K562 (cell line): ENCODE data around the gene MRPS26. TPM values are rescaled to one million over a fixed set of nuclear protein-coding genes. Genes with fewer than 3 reads are reported as not detected.

Experiments used
- ATAC-seq: fragments of 200-7000 bp; cut with Tn5 transposase; 3 replicates; pipeline ENCODE4 v1.9.1; 2020; ENCODE audit warnings: moderate library complexity
- BruUV-seq: library from RNA; stranded (reverse); fragments of 400-500 nt; replicated peaks from 2 replicates; lab custom pipeline; 2021; lab: Mats Ljungman, UMichigan
- CTCF ChIA-PET: fragments of 300-600 bp; formaldehyde crosslinking; extraction: SDS; loops from one replicate; lab custom pipeline; 2021; ENCODE audit warnings: low intra/inter-chr PET ratio; lab: Yijun Ruan, JAX
- POLR2A ChIA-PET: fragments of 300-600, 350-650 bp; sonication (Branson Sonifier 250); formaldehyde crosslinking; extraction: SDS; loops from one replicate; lab custom pipeline; 2021; ENCODE audit warnings: antibody characterized with exemption, inconsistent platforms; lab: Yijun Ruan, JAX
- DNase-seq, 4 experiments: peaks; one replicate each; pipeline versions ENCODE4 v3.0.0 to v3.0.0-alpha.2; 2011 to 2018; ENCODE audit warnings: low spot score in 3 of 4, mixed read lengths in 3 of 4; ENCODE audit errors: extremely low read depth in 1 of 4
- FAIRE-seq: peaks from 2 replicates; lab custom pipeline; 2011; peaks lifted over from hg19 to GRCh38; lab: Jason Lieb, UNC
- H2AFZ ChIP-seq: 2 replicates; pipeline ENCODE4 v1.6.0; 2011; ENCODE audit warnings: low read depth, low read length, control low read depth, inconsistent platforms
- H3K27ac ChIP-seq: fragments of 200-600 bp; 3 replicates; pipeline ENCODE4 v1.8.0; 2011; ENCODE audit warnings: low read depth, mild to moderate bottlenecking, control low read depth, inconsistent platforms, low read length, moderate library complexity, mixed read lengths; ENCODE audit errors: extremely low read depth
- H3K27me3 ChIP-seq, 2 experiments: fragments of 300-600 bp in 1 of 2; 2 replicates in 1 of 2; 3 replicates in 1 of 2; pipeline versions ENCODE4 v1.6.0 to v1.8.0; 2011; ENCODE audit warnings: inconsistent platforms in 2 of 2, low read length in 2 of 2, mild to moderate bottlenecking in 1 of 2, mixed read lengths in 1 of 2, moderate library complexity in 1 of 2; ENCODE audit not compliant: control insufficient read depth in 2 of 2, insufficient read depth in 2 of 2
- H3K36me3 ChIP-seq: fragments of 300-600 bp; 3 replicates; pipeline ENCODE4 v1.8.0; 2011; ENCODE audit warnings: mild to moderate bottlenecking, low read length, inconsistent platforms; ENCODE audit not compliant: control insufficient read depth, insufficient read depth
- H3K4me1 ChIP-seq, 2 experiments: fragments of 200-600 bp in 1 of 2; replicated peaks in 1 of 2; 2 replicates in 1 of 2; 3 replicates in 1 of 2; pipeline versions ENCODE4 v1.5.1 to v1.8.0; 2011; ENCODE audit warnings: inconsistent platforms in 2 of 2, low read length in 2 of 2, mild to moderate bottlenecking in 1 of 2, mixed read lengths in 1 of 2, moderate library complexity in 1 of 2; ENCODE audit not compliant: control insufficient read depth in 2 of 2, insufficient read depth in 2 of 2
- H3K4me2 ChIP-seq: 2 replicates; pipeline ENCODE4 v1.6.1; 2011; ENCODE audit warnings: low read length, control low read depth, inconsistent platforms, mixed read lengths; ENCODE audit not compliant: insufficient read depth
- H3K4me3 ChIP-seq: fragments of 200-600 bp; sonication (generic), shearing (Covaris generic); 2 replicates; pipeline ENCODE4 v1.5.1; 2016; ENCODE audit warnings: control low read depth, inconsistent platforms
- H3K79me2 ChIP-seq: fragments of 200-600 bp; 3 replicates; pipeline ENCODE4 v1.8.0; 2011; ENCODE audit warnings: low read length, inconsistent platforms; ENCODE audit not compliant: control insufficient read depth, insufficient read depth
- H3K9ac ChIP-seq, 2 experiments: 2 replicates each; pipeline versions ENCODE4 v1.6.0 to v1.6.1; 2011; ENCODE audit warnings: low read depth in 2 of 2, low read length in 2 of 2, control low read depth in 1 of 2, inconsistent platforms in 1 of 2, mild to moderate bottlenecking in 1 of 2, mixed read lengths in 1 of 2; ENCODE audit not compliant: insufficient read depth in 1 of 2
- H3K9me1 ChIP-seq: one replicate; pipeline ENCODE4 v1.6.0; 2011; ENCODE audit warnings: inconsistent platforms, mild to moderate bottlenecking, low read length, moderate library complexity; ENCODE audit not compliant: control insufficient read depth, insufficient read depth
- H3K9me3 ChIP-seq: replicated peaks from 2 replicates; pipeline ENCODE4 v1.5.1; 2011; ENCODE audit warnings: low read depth, low read length, inconsistent platforms; ENCODE audit not compliant: control insufficient read depth, insufficient read depth
- H4K20me1 ChIP-seq: replicated peaks from 2 replicates; pipeline ENCODE4 v1.6.1; 2011; ENCODE audit warnings: low read length, inconsistent platforms, mixed read lengths; ENCODE audit not compliant: control insufficient read depth, insufficient read depth
- EZH2 ChIP-seq: IDR thresholded peaks from 2 replicates; pipeline ENCODE4 v1.6.1; 2012; ENCODE audit warnings: low read depth, mild to moderate bottlenecking, inconsistent platforms, low read length, borderline replicate concordance
- HNRNPH1 ChIP-seq: fragments of 200-400 bp; formaldehyde crosslinking; optimal IDR thresholded peaks from 2 replicates; pipeline ENCODE3; 2017; ENCODE audit warnings: low read depth, mild to moderate bottlenecking, low read length, moderate library complexity
- KAT2B ChIP-seq: IDR thresholded peaks from one replicate; pipeline ENCODE4 v1.6.1; 2012; ENCODE audit warnings: low read depth, mild to moderate bottlenecking, control low read depth, inconsistent platforms, low read length, moderate library complexity
- KDM4B ChIP-seq, 2 experiments: fragments of 450-650 bp in 1 of 2; sonication (generic) in 1 of 2; IDR thresholded peaks; 2 replicates each; pipeline ENCODE4 v1.6.1; 2016 to 2017; ENCODE audit warnings: borderline replicate concordance in 2 of 2, antibody characterized with exemption in 1 of 2, low read depth in 1 of 2, mild to moderate bottlenecking in 1 of 2
- MIER1 ChIP-seq: fragments of 450-650 bp; IDR thresholded peaks from 2 replicates; pipeline ENCODE4 v1.6.1; 2016; ENCODE audit warnings: antibody characterized with exemption, mild to moderate bottlenecking, low read depth
- MTF1 ChIP-seq: fragments of 250-450 bp; sonication (Bioruptor Pico); IDR thresholded peaks from 2 replicates; pipeline ENCODE4 v1.9.0; 2021; ENCODE audit warnings: moderate library complexity, mild to moderate bottlenecking, inconsistent platforms, borderline replicate concordance
- MYBL2 ChIP-seq, 2 experiments: fragments of 450-650 bp in 1 of 2; sonication (generic) in 1 of 2; formaldehyde crosslinking in 1 of 2; IDR thresholded peaks; 2 replicates each; pipeline versions ENCODE4 v1.6.1 to v1.8.1; 2017 to 2022; ENCODE audit warnings: borderline replicate concordance in 1 of 2, inconsistent platforms in 1 of 2, low read depth in 1 of 2, mild to moderate bottlenecking in 1 of 2, missing genetic modification reagents in 1 of 2, moderate library complexity in 1 of 2
- NFYB ChIP-seq: IDR thresholded peaks from 2 replicates; pipeline ENCODE4 v1.6.1; 2011; ENCODE audit warnings: mild to moderate bottlenecking, moderate library complexity; ENCODE audit not compliant: insufficient read length; ENCODE audit errors: extremely low read depth
- SREBF2 ChIP-seq: sonication (generic); formaldehyde crosslinking; IDR thresholded peaks from 2 replicates; pipeline ENCODE4 v1.4.0; 2020; ENCODE audit warnings: mild to moderate bottlenecking, missing genetic modification reagents
- TSC22D4 ChIP-seq: fragments of 450-650 bp; IDR thresholded peaks from 2 replicates; pipeline ENCODE4 v1.6.1; 2016; ENCODE audit warnings: missing genetic modification characterization, missing biosample characterization, control low read depth
- ZC3H4 ChIP-seq: sonication (generic); formaldehyde crosslinking; IDR thresholded peaks from 2 replicates; pipeline ENCODE4 v1.9.0; 2021; ENCODE audit warnings: missing genetic modification reagents, borderline replicate concordance
- ZKSCAN1 ChIP-seq: fragments of 150-350 bp; IDR thresholded peaks from 2 replicates; pipeline ENCODE4 v1.6.1; 2016; ENCODE audit warnings: low read depth, low read length
- ZNF212 ChIP-seq: fragments of 450-650 bp; formaldehyde crosslinking; IDR thresholded peaks from 2 replicates; pipeline ENCODE4 v1.4.0; 2020; ENCODE audit warnings: mild to moderate bottlenecking
- ZNF408 ChIP-seq: fragments of 250-450 bp; sonication (Bioruptor Pico); IDR thresholded peaks from 2 replicates; pipeline ENCODE4 v1.4.0; 2020; ENCODE audit warnings: low read depth, mild to moderate bottlenecking, moderate library complexity
- ZNF512 ChIP-seq: IDR thresholded peaks from 2 replicates; pipeline ENCODE4 v1.6.1; 2016; ENCODE audit warnings: missing genetic modification characterization, missing compliant biosample characterization
- WGBS: fragments of 100-300 bp; shearing (Covaris generic); methylation state at CpG from one replicate; pipeline ENCODE4 v1.1.6; 2016; ENCODE audit warnings: low coverage, mixed read lengths; ENCODE audit not compliant: insufficient coverage; ENCODE audit errors: missing lambda C conversion rate; 5-methylcytosine and 5-hydroxymethylcytosine counted together
- in situ Hi-C: fragments of 300-500 bp; cut with MboI; formaldehyde crosslinking; loops from 4 replicates; pipeline ENCODE4 v1.15.0; 2018; ENCODE audit warnings: inconsistent platforms, mixed read lengths
- intact Hi-C: fragments of 100-400 bp; cut with micrococcal nuclease; formaldehyde crosslinking; loops from 2 replicates; pipeline ENCODE4 v1.14.2; 2022
- polyA plus RNA-seq, 8 experiments: library from polyadenylated mRNA; depleted of rRNA in 4 of 8; stranded (reverse) in 5 of 8; unstranded in 3 of 8; fragments of >200 nt; fragmentation: Nextera tagmentation in 2 of 8; fragmentation: Illumina TruSeq in 1 of 8; extraction: Ambion mirVana in 2 of 8; extraction: Trizol in 1 of 8; gene quantifications; 2 replicates each; pipeline versions ENCODE4 v1.2.1 to v1.2.3, GENCODE V29; 2011 to 2014; ENCODE audit warnings: inconsistent platforms in 1 of 8, missing spikeins in 1 of 8
- total RNA-seq, 7 experiments: library from RNA; depleted of rRNA in 6 of 7; stranded (reverse); fragments of >200 nt in 6 of 7; fragmentation: Illumina TruSeq in 2 of 7; extraction: Trizol in 2 of 7; gene quantifications; 2 replicates each; pipeline versions ENCODE4 v1.2.1 to v1.2.3, GENCODE V29; 2011 to 2021; ENCODE audit warnings: low replicate concordance in 1 of 7
- TF ChIP-seq, protein P1 (sequence below): fragments of 450-650 bp; IDR thresholded peaks from 2 replicates; pipeline ENCODE4 v1.6.1; 2016; ENCODE audit warnings: antibody characterized with exemption
- TF ChIP-seq, protein P2 (sequence below): IDR thresholded peaks from 3 replicates; pipeline ENCODE4 v1.6.1; 2011; ENCODE audit warnings: borderline replicate concordance, mild to moderate bottlenecking, moderate library complexity; ENCODE audit not compliant: insufficient read length; ENCODE audit errors: extremely low read depth

MRPS26 gene
- total and polyA plus RNA-seq, 9 of the 15 experiments (the other 6 are each of a cell fraction or from before 2014, with no cell fraction given) = 2.7 to 70.5 (median 28.8) TPM

- POLR2A ChIA-PET = interaction anchor here (0.7 kb wide), 1 partner anchor 20 kb away, joined by 3 read pairs; no protein-coding TSS in a partner anchor
- Histone ChIP-seq H3K9ac (no peak overlapping the region), H3K4me3 (no peak overlapping the region), H2AFZ (no peak overlapping the region), H3K4me1 (no peaks in the 10 kb centered on the region), H3K9me3 (no peaks in the 10 kb centered on the region), H3K27me3 (no peaks in the 10 kb centered on the region), H3K36me3 (peaks cover 47% of the 10 kb centered on the region; the same call in 1 of the 3 replicates), H4K20me1 (no peaks in the 10 kb centered on the region; the same call in 1 of the 2 replicates), H3K9me1 (no peaks in the 10 kb centered on the region), H3K27ac (no peak overlapping the region), H3K4me2 (no peak overlapping the region), H3K79me2 (no peaks in the 10 kb centered on the region)
- WGBS = 65% methylated on average over 3 of the region's 3 CpGs
- in situ Hi-C loops = no loop called here
- TF ChIP-seq KDM4B (IDR thresholded peaks at IDR 0.05; ENCODE audit: borderline replicate concordance in 2 of 2, low read depth in 1 of 2) (no peak), SREBF2 (CRISPR knock-in tag) (no peak), KAT2B (no peak), TSC22D4 (tag) (no peak), NFYB (no peak), ZKSCAN1 (no peak), ZNF212 (CRISPR knock-in tag) (no peak), ZNF408 (CRISPR knock-in tag) (no peak), MIER1 (no peak), ZC3H4 (CRISPR knock-in tag) (no peak), MYBL2 (IDR thresholded peaks at IDR 0.05; ENCODE audit: low read depth) (no peak), MYBL2 (CRISPR knock-in tag; IDR thresholded peaks at IDR 0.05; ENCODE audit: borderline replicate concordance) (no peak), MTF1 (CRISPR knock-in tag) (no peak), ZNF512 (no peak), EZH2 (no peak), HNRNPH1 (no peak)
- TF ChIP-seq, protein P1, sequence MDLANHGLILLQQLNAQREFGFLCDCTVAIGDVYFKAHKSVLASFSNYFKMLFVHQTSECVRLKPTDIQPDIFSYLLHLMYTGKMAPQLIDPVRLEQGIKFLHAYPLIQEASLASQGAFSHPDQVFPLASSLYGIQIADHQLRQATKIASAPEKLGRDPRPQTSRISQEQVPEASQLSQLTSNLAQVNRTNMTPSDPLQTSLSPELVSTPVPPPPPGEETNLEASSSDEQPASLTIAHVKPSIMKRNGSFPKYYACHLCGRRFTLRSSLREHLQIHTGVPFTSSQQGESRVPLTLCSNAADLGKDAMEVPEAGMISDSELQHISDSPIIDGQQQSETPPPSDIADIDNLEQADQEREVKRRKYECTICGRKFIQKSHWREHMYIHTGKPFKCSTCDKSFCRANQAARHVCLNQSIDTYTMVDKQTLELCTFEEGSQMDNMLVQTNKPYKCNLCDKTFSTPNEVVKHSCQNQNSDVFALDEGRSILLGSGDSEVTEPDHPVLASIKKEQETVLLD = no peak
- TF ChIP-seq, protein P2, sequence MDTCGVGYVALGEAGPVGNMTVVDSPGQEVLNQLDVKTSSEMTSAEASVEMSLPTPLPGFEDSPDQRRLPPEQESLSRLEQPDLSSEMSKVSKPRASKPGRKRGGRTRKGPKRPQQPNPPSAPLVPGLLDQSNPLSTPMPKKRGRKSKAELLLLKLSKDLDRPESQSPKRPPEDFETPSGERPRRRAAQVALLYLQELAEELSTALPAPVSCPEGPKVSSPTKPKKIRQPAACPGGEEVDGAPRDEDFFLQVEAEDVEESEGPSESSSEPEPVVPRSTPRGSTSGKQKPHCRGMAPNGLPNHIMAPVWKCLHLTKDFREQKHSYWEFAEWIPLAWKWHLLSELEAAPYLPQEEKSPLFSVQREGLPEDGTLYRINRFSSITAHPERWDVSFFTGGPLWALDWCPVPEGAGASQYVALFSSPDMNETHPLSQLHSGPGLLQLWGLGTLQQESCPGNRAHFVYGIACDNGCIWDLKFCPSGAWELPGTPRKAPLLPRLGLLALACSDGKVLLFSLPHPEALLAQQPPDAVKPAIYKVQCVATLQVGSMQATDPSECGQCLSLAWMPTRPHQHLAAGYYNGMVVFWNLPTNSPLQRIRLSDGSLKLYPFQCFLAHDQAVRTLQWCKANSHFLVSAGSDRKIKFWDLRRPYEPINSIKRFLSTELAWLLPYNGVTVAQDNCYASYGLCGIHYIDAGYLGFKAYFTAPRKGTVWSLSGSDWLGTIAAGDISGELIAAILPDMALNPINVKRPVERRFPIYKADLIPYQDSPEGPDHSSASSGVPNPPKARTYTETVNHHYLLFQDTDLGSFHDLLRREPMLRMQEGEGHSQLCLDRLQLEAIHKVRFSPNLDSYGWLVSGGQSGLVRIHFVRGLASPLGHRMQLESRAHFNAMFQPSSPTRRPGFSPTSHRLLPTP = no peak
- FAIRE-seq = no peak
- no TSS peak for BruUV-seq
- no peak for ATAC-seq
- DNase-seq = no peak
- CTCF ChIA-PET = no interaction called here
- intact Hi-C loops = no loop called here
Observed at GRCh38 chr20:3011752-3012151, 34.1 kb upstream of the MRPS26 start.
